HG03469 (cell line): ENCODE results near the gene SLC26A6.

ENCODE experiments used
- ATAC-seq: cut with Tn5 transposase; IDR thresholded peaks from one replicate; pipeline ENCODE4 v1.9.1; 2021; ENCODE audit warnings: mild to moderate bottlenecking, moderate library complexity, moderate number of reproducible peaks; ENCODE audit not compliant: unreplicated experiment

SLC26A6 gene

DNA sequence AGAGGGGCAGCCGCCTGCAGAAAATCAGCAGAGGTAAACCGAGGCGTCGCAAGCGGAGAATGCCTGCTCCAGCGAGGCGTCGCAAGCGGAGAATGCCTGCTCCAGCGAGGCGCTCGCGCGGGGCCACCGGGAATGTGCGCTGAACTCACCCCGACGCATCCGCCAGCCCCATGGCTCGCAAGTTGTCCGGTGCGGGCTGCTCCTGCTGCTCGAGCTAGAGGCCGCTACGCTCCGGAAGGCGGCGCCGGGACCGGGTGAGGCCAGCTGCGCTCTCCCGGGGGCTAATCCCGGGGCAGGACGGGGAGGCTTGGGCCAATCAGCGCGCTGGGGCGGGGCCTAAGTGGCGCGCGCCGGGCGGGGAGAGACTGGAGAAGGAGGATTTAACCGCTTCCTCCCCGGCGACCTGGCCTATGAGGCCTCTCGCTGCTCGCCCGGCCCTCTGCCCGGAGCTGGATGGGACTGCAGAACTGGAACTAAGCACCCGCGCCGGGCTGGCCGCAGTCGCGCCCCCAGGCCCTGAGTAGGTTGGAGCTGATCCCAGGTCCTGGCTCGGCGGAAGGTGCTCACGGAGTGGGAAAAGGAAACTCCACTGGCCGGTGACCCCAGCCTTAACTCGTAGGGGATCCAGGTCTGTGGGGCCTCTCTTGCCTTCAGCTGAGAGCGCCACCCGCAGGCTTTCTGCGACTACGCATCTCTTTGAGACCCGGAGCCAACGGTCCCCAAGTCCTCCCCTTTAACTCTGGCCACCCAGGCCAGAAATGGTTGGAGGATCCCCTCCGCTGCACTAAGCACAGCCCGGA lies at the start of gene SLC26A6:
Gene SLC26A6, minus strand, starts transcription at position 240 of the 800 bp plus-strand sequence. Its CDS starts 68 bp downstream, at position 172.
- ATAC-seq, result peak; percentile 78

- no peak for ATAC-seq
Measured at GRCh38 chr3:48684480-48685143, 49.4 kb upstream of the SLC26A6 start.

DNA sequence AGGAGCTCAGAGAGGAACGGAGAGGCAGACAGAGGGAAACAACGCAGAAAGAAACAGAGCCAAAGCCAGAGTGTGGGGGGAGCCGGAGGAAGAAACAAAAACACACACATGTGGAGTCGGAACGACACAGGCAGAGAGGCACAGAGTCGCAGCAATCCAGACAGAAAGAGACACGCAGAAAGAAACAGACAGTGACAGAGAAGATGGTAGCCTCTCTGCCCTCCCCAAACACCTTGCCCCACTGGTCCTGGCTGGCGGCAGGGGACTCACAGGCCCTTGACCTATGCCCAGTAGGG lies 48.7 kb upstream of the SLC26A6 start:
- ATAC-seq, result no peak

- no peak for ATAC-seq
Measured at GRCh38 chr3:48682786-48683185, 47.5 kb upstream of the SLC26A6 start.

DNA sequence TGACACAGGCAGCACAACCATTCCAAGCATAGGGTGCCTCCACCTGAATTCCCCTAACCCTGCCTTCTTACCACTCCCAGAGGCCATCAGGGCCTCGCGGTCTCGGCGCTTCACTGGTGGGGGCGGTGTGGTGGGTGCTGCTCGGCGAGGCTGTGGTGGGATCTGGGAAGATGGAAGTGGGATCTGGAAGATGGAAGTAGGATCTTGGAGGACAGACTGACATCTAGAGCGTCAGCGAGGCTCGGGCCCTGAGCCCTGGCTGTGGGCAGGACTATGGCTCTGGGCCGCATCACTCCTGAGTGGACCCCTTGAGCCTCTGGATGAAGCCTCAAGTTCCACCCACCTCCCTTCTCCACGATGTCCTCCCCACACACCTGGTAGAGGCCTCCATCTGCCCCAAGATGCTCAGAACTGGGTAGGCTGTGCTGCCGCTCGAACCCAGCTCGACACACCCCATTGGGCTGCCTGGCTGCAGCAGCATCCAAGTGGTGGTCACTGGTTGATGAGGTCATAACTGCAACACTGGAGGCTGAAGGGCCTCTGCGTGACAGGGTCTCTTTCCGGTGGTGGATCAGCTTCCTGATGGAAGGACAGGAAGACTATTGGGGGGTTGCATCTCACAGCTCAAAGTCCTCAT lies 46.8 kb upstream of the SLC26A6 start:
- ATAC-seq, result no peak

DNA sequence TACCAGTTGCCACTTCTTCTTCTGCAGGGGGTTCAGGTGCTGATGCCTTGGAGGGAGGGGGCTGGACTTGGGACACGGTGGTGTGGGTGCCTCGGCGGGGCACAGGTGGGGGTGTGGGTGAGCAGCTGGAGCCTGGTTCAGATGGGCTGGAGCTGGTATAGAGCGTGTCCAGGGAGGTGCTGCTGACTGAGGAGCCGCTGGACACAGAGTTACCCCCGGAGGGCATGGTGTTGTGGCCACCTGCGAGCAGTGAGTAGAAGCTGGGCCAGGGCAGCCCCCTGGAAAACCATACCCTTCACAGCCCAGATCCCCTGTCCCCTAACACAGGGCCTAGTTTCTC lies 46.2 kb upstream of the SLC26A6 start:
- no peak for ATAC-seq

DNA sequence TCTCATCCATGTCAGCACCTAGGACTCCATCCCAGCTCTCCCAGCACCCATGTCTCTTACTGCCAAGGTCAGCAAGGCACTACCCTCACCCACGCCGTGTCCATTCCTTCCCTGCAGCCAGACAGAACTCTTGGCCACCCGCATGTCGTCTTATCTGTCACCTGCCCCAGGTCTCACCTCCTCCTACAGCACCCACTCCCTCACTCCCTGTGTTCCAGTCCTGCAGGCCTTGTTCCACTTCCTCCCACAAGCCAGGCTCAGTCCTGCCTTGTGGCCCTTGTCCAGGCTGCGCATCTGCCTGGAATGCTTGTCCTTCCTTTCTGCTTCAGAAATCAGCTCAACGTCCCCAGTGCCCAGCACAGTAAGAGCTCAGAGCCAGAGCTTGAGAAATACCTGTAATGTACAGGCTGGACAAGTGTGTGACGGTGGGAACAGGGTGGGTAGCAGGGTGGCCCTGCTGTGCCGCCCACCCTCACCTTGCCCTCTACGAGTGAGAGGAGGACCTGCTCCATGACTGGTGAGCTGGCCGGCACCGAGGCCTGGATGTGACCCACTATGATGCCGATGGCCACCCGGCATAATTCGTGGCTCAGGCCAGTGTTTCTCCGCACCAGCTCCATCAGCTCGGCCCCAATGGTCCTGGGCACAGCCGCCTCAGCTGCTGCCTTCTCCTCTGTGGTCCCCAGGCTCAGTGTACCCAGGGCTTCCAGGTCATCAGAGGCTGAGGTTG lies 45.7 kb upstream of the SLC26A6 start:
- no peak for ATAC-seq

DNA sequence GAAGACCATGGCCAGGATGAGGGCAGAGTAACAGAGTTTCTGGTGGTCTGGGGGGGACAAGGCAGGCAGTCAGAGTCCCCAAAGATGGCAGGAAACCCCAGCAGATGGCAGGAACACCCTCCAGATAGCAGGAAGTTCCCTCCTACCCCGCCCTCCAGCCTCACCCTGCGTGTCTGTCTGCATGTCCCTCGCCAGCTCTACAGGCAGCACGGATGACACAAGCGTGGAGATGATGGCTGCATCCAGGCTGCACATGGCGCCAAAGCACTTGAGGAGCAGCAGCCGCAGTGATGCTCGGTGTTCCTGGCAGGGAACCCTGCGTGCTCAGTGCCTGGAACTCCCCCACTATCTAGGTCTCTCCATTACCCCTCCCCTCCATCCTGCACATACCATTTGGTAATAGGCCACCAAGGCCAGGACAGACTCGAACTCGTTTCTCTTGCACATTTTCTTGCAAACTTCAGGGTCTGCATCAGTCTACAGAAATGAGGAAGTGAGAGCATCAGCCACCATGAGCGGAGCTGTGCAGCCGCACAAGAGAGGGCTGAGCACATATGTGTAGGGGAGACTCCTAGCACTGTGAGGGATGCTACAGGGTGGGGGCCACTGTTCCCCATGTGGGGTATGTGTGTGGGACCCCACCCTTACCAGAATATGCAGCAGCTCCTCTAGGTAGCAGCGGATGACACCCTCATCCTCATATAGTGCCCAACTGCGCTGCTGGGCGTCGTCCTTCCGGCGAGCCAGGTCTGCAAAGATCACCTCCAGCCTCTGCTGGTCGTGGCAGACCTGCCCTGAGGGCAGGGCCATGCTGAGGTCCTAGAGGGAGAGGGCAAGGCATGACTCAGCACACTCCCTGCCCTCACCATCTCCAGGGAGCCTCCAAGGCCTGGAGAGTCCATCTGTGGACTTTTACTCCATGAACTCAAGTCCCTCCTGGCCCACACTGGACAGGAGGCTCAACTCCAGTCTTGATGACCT lies 44.4 kb upstream of the SLC26A6 start:
- no peak for ATAC-seq

DNA sequence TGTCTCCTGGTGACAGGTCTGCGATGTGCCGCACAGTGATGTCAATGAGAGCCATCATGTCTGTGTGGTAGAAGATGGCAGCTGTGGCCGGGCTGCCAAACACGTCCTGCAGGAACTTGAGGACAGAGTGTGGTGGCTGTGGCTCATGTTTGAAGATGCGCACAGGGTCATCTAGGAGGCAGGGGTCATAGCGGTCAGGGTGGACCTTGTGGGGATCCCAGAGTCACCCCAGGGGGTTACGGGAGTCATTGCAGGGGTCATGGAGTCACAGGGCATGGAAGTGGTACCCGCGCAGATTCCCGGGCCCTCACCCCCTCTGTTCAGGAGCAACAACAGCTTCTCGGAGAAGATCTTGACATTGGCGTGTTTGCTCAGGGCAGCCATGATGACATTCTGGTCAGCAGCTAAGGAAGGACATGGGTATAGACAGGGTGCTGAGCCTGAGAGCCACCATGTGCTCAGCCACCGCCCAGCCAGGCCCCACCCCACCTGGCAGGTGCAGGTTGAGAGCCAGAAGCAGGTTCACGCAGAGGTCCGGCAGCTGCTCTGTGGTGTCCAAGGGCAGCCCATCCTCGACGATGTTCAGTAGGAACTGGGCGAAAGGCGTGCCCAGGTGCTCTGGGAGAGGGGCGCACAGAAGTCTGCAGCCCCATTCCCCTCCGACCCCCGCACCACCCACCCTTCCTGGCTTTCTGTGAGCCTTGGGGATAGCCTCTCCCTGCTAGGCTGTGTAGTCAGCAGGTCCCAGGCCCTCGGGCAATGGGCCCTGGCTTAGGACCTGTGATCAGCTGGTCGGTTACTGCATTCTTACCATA lies 43.5 kb upstream of the SLC26A6 start:
- no peak for ATAC-seq

- no peak for ATAC-seq
Measured at GRCh38 chr3:48678056-48678455, 42.8 kb upstream of the SLC26A6 start.

DNA sequence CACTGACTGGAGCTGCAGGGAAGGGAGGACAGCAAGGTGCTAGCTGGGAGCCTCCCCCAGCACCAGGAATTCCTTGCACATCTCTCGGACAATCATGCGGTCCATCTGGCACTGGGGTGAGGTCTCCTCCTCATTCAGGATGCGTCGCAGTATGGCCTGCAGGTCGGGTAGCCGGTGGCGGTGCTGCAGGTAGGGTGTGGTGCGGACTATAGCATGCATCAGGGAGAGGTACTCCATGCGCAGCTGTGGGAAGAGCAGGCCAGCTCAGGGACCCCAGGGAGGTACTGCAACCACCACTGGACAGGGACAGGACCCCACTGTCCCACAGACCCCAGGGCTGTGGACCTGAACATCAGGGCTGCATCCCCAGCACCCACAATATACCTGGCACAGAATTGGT lies 39.2 kb upstream of the SLC26A6 start:
- ATAC-seq, result no peak

- ATAC-seq, result no peak
Measured at GRCh38 chr3:48672522-48672921, 37.3 kb upstream of the SLC26A6 start.

GRCh38 chr3:48664929-48665328 lies 29.7 kb upstream of the SLC26A6 start:
- ATAC-seq, result no peak

DNA sequence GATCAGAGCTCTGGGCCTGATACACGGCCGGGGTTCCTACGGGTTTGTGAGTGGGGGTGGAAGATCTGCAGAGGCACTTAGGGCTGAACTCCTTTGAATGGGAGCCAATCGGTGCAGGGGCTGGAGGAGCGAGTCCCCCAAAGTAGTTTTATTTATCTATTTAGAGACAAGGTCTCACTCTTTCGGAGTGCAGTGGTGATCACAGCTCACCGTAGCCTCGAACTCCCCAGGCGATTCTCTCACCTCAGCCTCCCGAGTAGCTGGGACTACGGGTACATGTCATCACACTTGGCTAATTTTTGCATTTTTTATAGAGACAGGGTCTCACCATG lies 29.0 kb upstream of the SLC26A6 start:
- no peak for ATAC-seq

DNA sequence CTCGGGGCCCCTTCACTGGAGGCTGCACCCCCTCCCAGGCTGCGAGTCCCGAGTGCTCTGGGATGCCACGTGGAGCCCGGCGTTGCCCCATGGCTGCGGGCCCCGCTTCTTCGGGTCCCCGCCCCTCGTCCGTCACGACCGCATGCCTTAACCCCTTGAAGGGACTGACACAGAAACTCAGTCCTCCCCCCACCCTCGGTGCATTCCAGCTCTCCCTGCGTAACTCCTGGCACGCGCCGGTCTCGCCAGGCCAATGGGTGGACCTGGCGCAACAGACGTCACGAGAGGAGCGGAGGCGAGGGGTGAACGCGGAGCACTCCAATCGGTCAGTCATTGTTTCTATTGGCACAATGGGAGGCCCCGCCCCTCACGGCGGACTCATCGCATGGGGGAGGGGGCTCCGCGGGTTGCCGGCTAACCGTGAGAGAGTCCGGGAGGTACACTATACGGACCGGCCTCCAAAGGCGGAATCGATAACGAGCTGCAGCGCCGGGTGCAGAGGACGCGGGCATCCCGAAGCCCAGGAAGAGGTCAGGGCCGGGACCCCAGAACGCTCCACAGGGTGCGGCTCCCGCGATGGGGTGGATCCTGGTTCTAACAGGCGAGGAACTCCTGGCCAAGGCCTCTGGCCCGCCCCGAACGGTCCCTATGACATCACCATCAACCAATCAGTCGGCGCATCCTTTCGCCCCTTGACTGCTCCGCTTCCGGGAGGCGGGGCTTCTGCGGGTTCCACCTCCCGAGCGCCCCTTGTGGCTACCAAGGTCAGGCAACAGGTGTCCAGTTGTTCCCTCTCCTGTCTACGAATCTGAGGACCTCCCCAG lies 28.4 kb upstream of the SLC26A6 start:
- ATAC-seq, result peak; percentile 72

DNA sequence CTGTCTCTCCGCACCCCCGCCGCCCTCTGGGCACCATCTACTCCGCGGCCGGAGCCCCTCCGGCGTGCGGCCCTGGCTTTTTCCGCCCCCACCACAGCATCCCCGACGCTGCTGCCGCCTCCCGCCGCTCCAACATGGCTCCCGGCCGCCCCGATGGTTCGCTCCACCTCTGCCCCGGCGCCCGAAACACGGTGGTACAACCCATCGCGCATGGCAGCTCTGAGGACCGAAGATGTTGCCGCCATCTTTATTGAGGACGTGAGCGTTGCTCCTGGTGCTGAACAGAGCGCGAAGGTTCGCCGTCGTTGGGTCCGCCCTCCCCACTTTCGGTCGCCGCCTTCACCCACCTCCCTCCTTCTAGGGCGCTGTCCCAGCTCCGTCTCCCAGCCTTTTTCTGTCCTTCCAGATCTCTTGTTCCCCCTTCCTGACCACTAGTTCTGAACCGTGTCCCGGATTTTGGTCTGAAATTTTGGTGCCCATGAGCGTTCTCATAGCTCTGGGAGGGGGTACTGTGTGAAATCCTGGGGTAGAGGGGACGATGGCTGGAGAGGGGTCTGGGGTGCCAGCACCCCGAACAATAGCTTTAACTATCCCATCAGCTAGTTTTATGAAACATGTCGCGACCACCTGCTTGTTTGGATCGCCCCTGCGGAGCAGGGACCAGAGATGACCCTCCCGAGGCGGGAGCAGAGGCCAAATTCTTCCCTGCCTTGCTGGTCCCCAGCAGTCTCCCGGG lies 27.7 kb upstream of the SLC26A6 start, which contains the start of gene CELSR3:
Gene CELSR3, minus strand, starts transcription at position 134 of the 736 bp plus-strand sequence. CDS start 252 bp downstream, outside the sequence.
- ATAC-seq, result no peak

- ATAC-seq, result no peak
Measured at GRCh38 chr3:48662145-48662752, 27.0 kb upstream of the SLC26A6 start.
